ENCODE results near the gene IMPDH1. TPM values are rescaled to one million over a fixed set of nuclear protein-coding genes. Genes with fewer than 3 reads are reported as not detected.

IMPDH1 gene
- total and polyA plus RNA-seq, 9 of the 15 experiments (the other 6 are each of a cell fraction or from before 2014, with no cell fraction given), result 0.80 to 118 (median 64.3) TPM

- Histone ChIP-seq H3K9me3 (replicated peaks; ENCODE audit: control insufficient read depth, insufficient read depth, low read depth, low read length) (no peaks in the 10 kb centered on the region), H3K4me2 (ENCODE audit: insufficient read depth, low read length) (no peak overlapping the region), H3K27ac (ENCODE audit: extremely low read depth, low read depth, low read length) (no peak overlapping the region), H3K27me3 (ENCODE audit: control insufficient read depth in 2 of 2, insufficient read depth in 2 of 2, low read length in 2 of 2) (peaks cover 38 to 56% of the 10 kb centered on the region in 2 experiments), H3K36me3 (ENCODE audit: control insufficient read depth, insufficient read depth, low read length) (no peaks in the 10 kb centered on the region), H3K79me2 (ENCODE audit: control insufficient read depth, insufficient read depth, low read length) (no peaks in the 10 kb centered on the region), H3K9ac (ENCODE audit: insufficient read depth in 1 of 2, low read depth in 2 of 2, low read length in 2 of 2) (0 out of 4 replicates have a peak overlapping the region, but pooled peaks of 1 of the 2 experiments have one; percentile 5), H3K4me3 (no peak overlapping the region), H3K4me1 (replicated peaks in 1 of 2; ENCODE audit: control insufficient read depth in 2 of 2, insufficient read depth in 2 of 2, low read length in 2 of 2) (peaks cover 12 to 28% of the 10 kb centered on the region in 2 experiments), H4K20me1 (replicated peaks; ENCODE audit: control insufficient read depth, insufficient read depth, low read length) (no peaks in the 10 kb centered on the region), H3K9me1 (ENCODE audit: control insufficient read depth, insufficient read depth, low read length) (peaks cover 3% of the 10 kb centered on the region), H2AFZ (ENCODE audit: low read depth, low read length) (no peak overlapping the region)
- ChIA-PET CTCF (ENCODE audit: low intra/inter-chr PET ratio) (no interaction called here), POLR2A (interaction anchor here (0.7 to 1.7 kb wide), 4 partner anchors 10 to 130 kb away, joined by 3 to 5 read pairs (median 4); partner anchors contain the start of genes METTL2B and RBM28)
- ATAC-seq, result no peak; the same call in 2 of the 3 replicates
- WGBS (ENCODE audit: insufficient coverage, low coverage, missing lambda C conversion rate), result 5% methylated on average over 5 of the region's 6 CpGs
- peak in 1 of 4 experiments; percentile 26 for DNase-seq (ENCODE audit: extremely low read depth in 1 of 4, low spot score in 3 of 4)
- no peak for FAIRE-seq
- intact Hi-C loops (cut with micrococcal nuclease) (no loop called here), in situ Hi-C loops (cut with MboI) (no loop called here)
- BruUV-seq (replicated peaks), result no TSS peak
- TF ChIP-seq ELF4 (CRISPR knock-in tag; IDR thresholded peaks at IDR 0.05), result no peak
- TF ChIP-seq POLR2G (IDR thresholded peaks at IDR 0.05; ENCODE audit: low read depth, low read length), result no peak
- TF ChIP-seq ZNF449 (CRISPR knock-in tag; IDR thresholded peaks at IDR 0.05), result no peak
- TF ChIP-seq ZNF354B (CRISPR knock-in tag; IDR thresholded peaks at IDR 0.05), result no peak
- TF ChIP-seq REST (IDR thresholded peaks at IDR 0.05; ENCODE audit: borderline replicate concordance), result no peak
- no peak for TF ChIP-seq REST (CRISPR knock-in tag; IDR thresholded peaks at IDR 0.05; ENCODE audit: low read depth)
- TF ChIP-seq, protein P1, sequence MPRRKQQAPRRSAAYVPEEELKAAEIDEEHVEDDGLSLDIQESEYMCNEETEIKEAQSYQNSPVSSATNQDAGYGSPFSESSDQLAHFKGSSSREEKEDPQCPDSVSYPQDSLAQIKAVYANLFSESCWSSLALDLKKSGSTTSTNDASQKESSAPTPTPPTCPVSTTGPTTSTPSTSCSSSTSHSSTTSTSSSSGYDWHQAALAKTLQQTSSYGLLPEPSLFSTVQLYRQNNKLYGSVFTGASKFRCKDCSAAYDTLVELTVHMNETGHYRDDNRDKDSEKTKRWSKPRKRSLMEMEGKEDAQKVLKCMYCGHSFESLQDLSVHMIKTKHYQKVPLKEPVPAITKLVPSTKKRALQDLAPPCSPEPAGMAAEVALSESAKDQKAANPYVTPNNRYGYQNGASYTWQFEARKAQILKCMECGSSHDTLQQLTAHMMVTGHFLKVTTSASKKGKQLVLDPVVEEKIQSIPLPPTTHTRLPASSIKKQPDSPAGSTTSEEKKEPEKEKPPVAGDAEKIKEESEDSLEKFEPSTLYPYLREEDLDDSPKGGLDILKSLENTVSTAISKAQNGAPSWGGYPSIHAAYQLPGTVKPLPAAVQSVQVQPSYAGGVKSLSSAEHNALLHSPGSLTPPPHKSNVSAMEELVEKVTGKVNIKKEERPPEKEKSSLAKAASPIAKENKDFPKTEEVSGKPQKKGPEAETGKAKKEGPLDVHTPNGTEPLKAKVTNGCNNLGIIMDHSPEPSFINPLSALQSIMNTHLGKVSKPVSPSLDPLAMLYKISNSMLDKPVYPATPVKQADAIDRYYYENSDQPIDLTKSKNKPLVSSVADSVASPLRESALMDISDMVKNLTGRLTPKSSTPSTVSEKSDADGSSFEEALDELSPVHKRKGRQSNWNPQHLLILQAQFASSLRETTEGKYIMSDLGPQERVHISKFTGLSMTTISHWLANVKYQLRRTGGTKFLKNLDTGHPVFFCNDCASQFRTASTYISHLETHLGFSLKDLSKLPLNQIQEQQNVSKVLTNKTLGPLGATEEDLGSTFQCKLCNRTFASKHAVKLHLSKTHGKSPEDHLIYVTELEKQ (CRISPR knock-in tag; IDR thresholded peaks at IDR 0.05), result no peak
- no peak for TF ChIP-seq SRSF7 (optimal IDR thresholded peaks at IDR 0.05; ENCODE audit: low read depth, low read length)
- TF ChIP-seq CBX1 (IDR thresholded peaks at IDR 0.05; ENCODE audit: low read depth), result no peak
- TF ChIP-seq NCOA1 (IDR thresholded peaks at IDR 0.05; ENCODE audit: low read depth), result no peak
Observed at GRCh38 chr7:128357217-128357613, 52.6 kb downstream of the IMPDH1 start.
